ENCODE results near the gene LPCAT1.

DNA sequence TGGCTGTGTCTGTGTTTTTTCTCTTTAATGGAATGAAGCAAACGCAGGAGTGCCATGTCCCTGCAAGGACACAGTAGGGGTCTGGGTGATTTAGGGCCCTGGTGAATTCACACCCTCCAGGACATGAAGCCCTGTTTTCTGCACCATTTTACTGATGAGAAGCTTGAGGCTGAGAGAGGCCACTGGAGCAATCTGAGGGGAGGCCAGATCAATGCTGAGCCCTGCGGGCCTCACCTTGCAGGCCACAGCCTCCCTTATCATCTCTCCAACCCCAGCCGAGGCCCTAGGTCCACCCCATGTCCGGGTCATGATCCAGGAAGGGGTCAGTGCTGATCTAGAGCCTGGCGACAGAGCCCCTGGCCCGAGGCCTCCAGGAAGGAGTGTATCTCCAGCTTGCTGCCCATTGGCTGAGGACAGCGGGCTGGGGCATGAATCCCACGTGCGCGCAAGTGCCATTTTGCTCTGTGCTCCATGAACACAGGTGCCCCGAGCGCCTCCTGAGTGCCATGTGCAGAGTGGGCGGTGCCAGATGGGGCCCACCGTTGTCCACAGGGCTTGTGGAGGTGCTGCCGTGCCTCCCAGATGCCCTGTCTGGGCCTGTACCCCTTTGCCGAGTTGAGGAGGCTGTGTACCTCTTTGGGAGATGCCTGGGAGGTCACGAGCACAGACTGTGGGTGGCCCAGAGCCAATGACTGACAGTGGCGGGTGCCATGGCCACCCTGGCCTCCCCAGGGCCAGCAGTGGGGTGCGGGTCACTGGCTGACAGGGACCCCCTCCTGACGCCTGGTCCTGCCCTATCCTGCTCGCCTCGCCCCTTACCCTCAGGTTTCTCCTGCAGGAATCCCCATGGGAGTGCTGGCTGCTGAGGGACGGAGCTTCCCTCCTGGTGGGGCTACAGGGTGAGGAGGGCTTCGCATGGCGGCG, 32.3 kb upstream of the LPCAT1 start:
- TF ChIP-seq, protein P1, sequence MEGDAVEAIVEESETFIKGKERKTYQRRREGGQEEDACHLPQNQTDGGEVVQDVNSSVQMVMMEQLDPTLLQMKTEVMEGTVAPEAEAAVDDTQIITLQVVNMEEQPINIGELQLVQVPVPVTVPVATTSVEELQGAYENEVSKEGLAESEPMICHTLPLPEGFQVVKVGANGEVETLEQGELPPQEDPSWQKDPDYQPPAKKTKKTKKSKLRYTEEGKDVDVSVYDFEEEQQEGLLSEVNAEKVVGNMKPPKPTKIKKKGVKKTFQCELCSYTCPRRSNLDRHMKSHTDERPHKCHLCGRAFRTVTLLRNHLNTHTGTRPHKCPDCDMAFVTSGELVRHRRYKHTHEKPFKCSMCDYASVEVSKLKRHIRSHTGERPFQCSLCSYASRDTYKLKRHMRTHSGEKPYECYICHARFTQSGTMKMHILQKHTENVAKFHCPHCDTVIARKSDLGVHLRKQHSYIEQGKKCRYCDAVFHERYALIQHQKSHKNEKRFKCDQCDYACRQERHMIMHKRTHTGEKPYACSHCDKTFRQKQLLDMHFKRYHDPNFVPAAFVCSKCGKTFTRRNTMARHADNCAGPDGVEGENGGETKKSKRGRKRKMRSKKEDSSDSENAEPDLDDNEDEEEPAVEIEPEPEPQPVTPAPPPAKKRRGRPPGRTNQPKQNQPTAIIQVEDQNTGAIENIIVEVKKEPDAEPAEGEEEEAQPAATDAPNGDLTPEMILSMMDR (IDR thresholded peaks at IDR 0.05; ENCODE audit: low read depth, low read length, poor library complexity, severe bottlenecking), result no peak
- TF ChIP-seq EZH2phosphoT487 (IDR thresholded peaks at IDR 0.05; ENCODE audit: borderline replicate concordance, low read length), result no peak
